Mesendoderm (in vitro differentiated cells): ENCODE data around the gene COPE.

Source experiments
- DNase-seq: peaks from one replicate; pipeline ENCODE4 v3.0.0; 2013
- H2AK5ac ChIP-seq: 2 replicates; pipeline ENCODE4 v1.6.1; 2013; ENCODE audit warnings: low read length, inconsistent platforms
- H2BK120ac ChIP-seq: 2 replicates; pipeline ENCODE4 v1.6.1; 2013; ENCODE audit warnings: low read depth, mild to moderate bottlenecking, low read length, moderate library complexity, mixed read lengths
- H2BK15ac ChIP-seq: replicated peaks from 2 replicates; pipeline ENCODE4 v1.6.1; 2013; ENCODE audit warnings: low read depth, mild to moderate bottlenecking, moderate library complexity
- H2BK5ac ChIP-seq: 2 replicates; pipeline ENCODE4 v1.6.1; 2013; ENCODE audit warnings: low read length, inconsistent platforms
- H3K18ac ChIP-seq: 2 replicates; pipeline ENCODE4 v1.6.1; 2013; ENCODE audit warnings: mild to moderate bottlenecking, low read length, mixed read lengths
- H3K23ac ChIP-seq: one replicate; pipeline ENCODE4 v1.6.1; 2013; ENCODE audit warnings: low read length
- H3K27ac ChIP-seq: 2 replicates; pipeline ENCODE4 v1.5.1; 2013; ENCODE audit warnings: low read depth, mild to moderate bottlenecking, inconsistent platforms, low read length, moderate library complexity
- H3K27me3 ChIP-seq: 2 replicates; pipeline ENCODE4 v1.6.1; 2013; ENCODE audit warnings: low read length, control low read depth, mild to moderate bottlenecking, inconsistent platforms; ENCODE audit not compliant: insufficient read depth, poor library complexity
- H3K36me3 ChIP-seq: 2 replicates; pipeline ENCODE4 v1.6.1; 2013; ENCODE audit warnings: low read length, inconsistent platforms; ENCODE audit not compliant: control insufficient read depth, insufficient read depth
- H3K4ac ChIP-seq: one replicate; pipeline ENCODE4 v1.6.1; 2013; ENCODE audit warnings: low read depth, mild to moderate bottlenecking, low read length, moderate library complexity
- H3K4me1 ChIP-seq: 2 replicates; pipeline ENCODE4 v1.6.1; 2013; ENCODE audit warnings: low read depth, low read length, inconsistent platforms; ENCODE audit not compliant: control insufficient read depth
- H3K4me2 ChIP-seq: 2 replicates; pipeline ENCODE4 v1.6.1; 2013; ENCODE audit warnings: low read length
- H3K4me3 ChIP-seq: 2 replicates; pipeline ENCODE4 v1.5.1; 2013; ENCODE audit warnings: mild to moderate bottlenecking, low read length
- H3K56ac ChIP-seq: one replicate; pipeline ENCODE4 v1.6.1; 2013; ENCODE audit warnings: low read length
- H3K79me1 ChIP-seq: 2 replicates; pipeline ENCODE4 v1.6.1; 2013; ENCODE audit warnings: low read length, inconsistent platforms
- H3K79me2 ChIP-seq: 2 replicates; pipeline ENCODE4 v1.6.1; 2013; ENCODE audit warnings: mild to moderate bottlenecking, low read length; ENCODE audit not compliant: control insufficient read depth, insufficient read depth
- H3K9ac ChIP-seq: 2 replicates; pipeline ENCODE4 v1.6.1; 2013; ENCODE audit warnings: low read length, inconsistent platforms
- H4K5ac ChIP-seq: one replicate; pipeline ENCODE4 v1.6.1; 2013; ENCODE audit warnings: low read length
- H4K8ac ChIP-seq: one replicate; pipeline ENCODE4 v1.6.1; 2013; ENCODE audit warnings: low read depth, mild to moderate bottlenecking, control low read depth, low read length, moderate library complexity
- WGBS: extraction: QIAGEN DNeasy Blood & Tissue Kit; methylation state at CpG from one replicate; pipeline ENCODE4 v1.1.7; 2013; ENCODE audit warnings: low lambda C conversion rate, missing lambda C conversion rate; ENCODE audit not compliant: insufficient coverage; ENCODE audit errors: extremely low coverage; 5-methylcytosine and 5-hydroxymethylcytosine counted together

COPE gene

DNA sequence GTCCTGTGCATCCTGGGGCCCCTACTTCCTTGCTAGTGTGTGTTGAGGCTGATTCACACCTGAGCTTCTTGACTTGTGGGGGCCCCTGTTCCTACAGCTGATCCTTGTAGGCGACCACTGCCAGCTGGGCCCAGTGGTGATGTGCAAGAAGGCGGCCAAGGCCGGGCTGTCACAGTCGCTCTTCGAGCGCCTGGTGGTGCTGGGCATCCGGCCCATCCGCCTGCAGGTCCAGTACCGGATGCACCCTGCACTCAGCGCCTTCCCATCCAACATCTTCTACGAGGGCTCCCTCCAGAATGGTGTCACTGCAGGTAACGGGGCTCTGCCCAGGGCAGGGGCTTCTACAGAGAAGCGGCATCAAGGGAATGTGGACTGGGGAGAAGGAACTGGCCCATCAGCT is 62.0 kb downstream of the COPE start:
- Histone ChIP-seq H2BK15ac (no peak overlapping the region), H3K56ac (no peak overlapping the region), H3K4me1 (no peaks in the 10 kb centered on the region), H3K79me2 (no peaks in the 10 kb centered on the region), H3K4me3 (no peak overlapping the region), H3K27ac (no peak overlapping the region), H3K18ac (no peak overlapping the region), H2BK5ac (no peak overlapping the region), H2BK120ac (no peak overlapping the region), H3K79me1 (no peaks in the 10 kb centered on the region), H3K4me2 (no peak overlapping the region), H4K5ac (no peak overlapping the region), H3K36me3 (peaks cover 38% of the 10 kb centered on the region), H3K23ac (no peak overlapping the region), H3K9ac (no peak overlapping the region), H4K8ac (no peak overlapping the region), H2AK5ac (no peak overlapping the region), H3K4ac (no peak overlapping the region), H3K27me3 (no peaks in the 10 kb centered on the region)
- WGBS = no CpG with 5 or more reads among the region's 13 CpGs
- DNase-seq = no peak

GRCh38 chr19:18856385-18857126 is 62.6 kb downstream of the COPE start:
- WGBS = no CpG with 5 or more reads among the region's 22 CpGs
- Histone ChIP-seq H3K56ac (no peak overlapping the region), H3K4me3 (no peak overlapping the region), H2BK5ac (no peak overlapping the region), H2BK120ac (no peak overlapping the region), H3K36me3 (peaks cover 38% of the 10 kb centered on the region), H3K27me3 (no peaks in the 10 kb centered on the region), H3K9ac (no peak overlapping the region), H3K4ac (no peak overlapping the region), H2BK15ac (no peak overlapping the region), H3K23ac (no peak overlapping the region), H4K8ac (no peak overlapping the region), H4K5ac (no peak overlapping the region), H3K4me1 (no peaks in the 10 kb centered on the region), H3K27ac (no peak overlapping the region), H3K79me2 (no peaks in the 10 kb centered on the region), H3K79me1 (no peaks in the 10 kb centered on the region), H2AK5ac (no peak overlapping the region), H3K18ac (no peak overlapping the region), H3K4me2 (no peak overlapping the region)
- DNase-seq = peak; percentile 43

DNA sequence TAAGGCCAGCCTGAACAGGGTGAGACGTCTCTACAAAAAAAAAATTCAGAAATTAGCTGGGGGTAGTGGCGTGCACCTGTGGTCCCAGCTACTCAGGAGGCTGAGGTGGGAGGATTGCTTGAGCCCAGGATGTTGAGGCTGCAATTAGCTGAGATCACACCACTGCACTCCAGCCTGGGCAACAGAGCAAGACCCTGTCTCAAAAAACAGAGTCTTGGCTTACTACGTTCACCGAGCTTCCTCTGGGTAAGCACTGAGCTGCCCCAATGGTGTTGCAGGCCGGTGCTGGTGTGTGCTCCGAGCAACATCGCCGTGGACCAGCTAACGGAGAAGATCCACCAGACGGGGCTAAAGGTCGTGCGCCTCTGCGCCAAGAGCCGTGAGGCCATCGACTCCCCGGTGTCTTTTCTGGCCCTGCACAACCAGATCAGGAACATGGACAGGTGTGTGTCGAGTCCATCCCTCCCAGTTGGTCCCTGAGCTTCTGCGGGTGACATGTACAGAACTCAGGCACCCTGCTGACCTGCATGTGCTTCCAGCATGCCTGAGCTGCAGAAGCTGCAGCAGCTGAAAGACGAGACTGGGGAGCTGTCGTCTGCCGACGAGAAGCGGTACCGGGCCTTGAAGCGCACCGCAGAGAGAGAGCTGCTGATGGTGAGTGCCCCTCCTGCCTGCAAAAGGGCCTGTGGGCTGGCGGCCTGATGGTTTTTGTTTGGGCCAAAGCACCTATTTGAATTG is 63.4 kb downstream of the COPE start:
- H2BK120ac ChIP-seq = no peak overlapping the region
- H3K79me2 ChIP-seq = no peaks in the 10 kb centered on the region
- peaks cover 35% of the 10 kb centered on the region for H3K36me3 ChIP-seq
- no peak overlapping the region for H3K4me2 ChIP-seq
- no peak overlapping the region for H3K18ac ChIP-seq
- H2BK15ac ChIP-seq = no peak overlapping the region
- peaks cover 2% of the 10 kb centered on the region for H3K79me1 ChIP-seq
- no peak for DNase-seq
- no CpG with 5 or more reads among the region's 27 CpGs for WGBS
- H2BK5ac ChIP-seq = no peak overlapping the region
- no peak overlapping the region for H3K56ac ChIP-seq
- no peak overlapping the region for H4K8ac ChIP-seq
- H3K23ac ChIP-seq = no peak overlapping the region
- no peak overlapping the region for H3K4ac ChIP-seq
- no peak overlapping the region for H4K5ac ChIP-seq
- H3K27ac ChIP-seq = no peak overlapping the region
- no peak overlapping the region for H3K4me3 ChIP-seq
- H3K27me3 ChIP-seq = no peaks in the 10 kb centered on the region
- H3K4me1 ChIP-seq = no peaks in the 10 kb centered on the region
- H2AK5ac ChIP-seq = no peak overlapping the region
- H3K9ac ChIP-seq = no peak overlapping the region

DNA sequence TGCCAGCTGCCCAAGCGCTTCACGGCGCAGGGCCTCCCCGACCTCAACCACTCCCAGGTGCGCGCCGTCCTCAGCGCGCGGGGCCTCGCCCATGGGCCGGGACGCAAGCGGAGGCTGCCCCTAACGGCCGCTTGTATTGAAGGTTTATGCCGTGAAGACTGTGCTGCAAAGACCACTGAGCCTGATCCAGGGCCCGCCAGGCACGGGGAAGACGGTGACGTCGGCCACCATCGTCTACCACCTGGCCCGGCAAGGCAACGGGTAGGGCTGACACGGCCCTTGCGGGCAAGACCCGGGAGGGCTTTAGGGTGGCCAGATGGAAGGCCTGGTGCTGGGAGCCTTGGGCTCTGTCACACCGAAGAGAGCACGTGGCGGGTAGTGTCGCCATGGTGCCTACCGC is 64.2 kb downstream of the COPE start:
- no CpG with 5 or more reads among the region's 33 CpGs for WGBS
- H3K23ac ChIP-seq = no peak overlapping the region
- peaks cover 4% of the 10 kb centered on the region for H3K79me1 ChIP-seq
- H3K36me3 ChIP-seq = peaks cover 32% of the 10 kb centered on the region
- H3K4me3 ChIP-seq = no peak overlapping the region
- no peak overlapping the region for H3K4ac ChIP-seq
- no peak overlapping the region for H3K9ac ChIP-seq
- no peak overlapping the region for H3K4me2 ChIP-seq
- H3K27ac ChIP-seq = no peak overlapping the region
- H4K8ac ChIP-seq = no peak overlapping the region
- H3K18ac ChIP-seq = no peak overlapping the region
- no peak overlapping the region for H2BK5ac ChIP-seq
- no peak overlapping the region for H4K5ac ChIP-seq
- no peaks in the 10 kb centered on the region for H3K4me1 ChIP-seq
- no peak overlapping the region for H3K56ac ChIP-seq
- no peaks in the 10 kb centered on the region for H3K27me3 ChIP-seq
- H2BK15ac ChIP-seq = no peak overlapping the region
- no peak overlapping the region for H2AK5ac ChIP-seq
- DNase-seq = no peak
- no peak overlapping the region for H2BK120ac ChIP-seq
- H3K79me2 ChIP-seq = no peaks in the 10 kb centered on the region

- Histone ChIP-seq H3K79me2 (peaks cover under 1% of the 10 kb centered on the region), H3K36me3 (peaks cover 23% of the 10 kb centered on the region), H4K8ac (no peak overlapping the region), H3K27ac (no peak overlapping the region), H3K56ac (no peak overlapping the region), H3K4me2 (no peak overlapping the region), H2BK120ac (no peak overlapping the region), H3K23ac (peak overlapping the region; percentile 24), H3K79me1 (peaks cover 9% of the 10 kb centered on the region), H3K9ac (no peak overlapping the region), H3K4ac (no peak overlapping the region), H2AK5ac (no peak overlapping the region), H3K4me1 (no peaks in the 10 kb centered on the region), H2BK15ac (no peak overlapping the region), H3K27me3 (no peaks in the 10 kb centered on the region), H4K5ac (no peak overlapping the region), H3K4me3 (no peak overlapping the region), H2BK5ac (no peak overlapping the region), H3K18ac (no peak overlapping the region)
- DNase-seq = peak; percentile 24
- WGBS = no CpG with 5 or more reads among the region's 17 CpGs
Observed at GRCh38 chr19:18853755-18854427, 65.3 kb downstream of the COPE start.
